Fibroblast of mammary gland (primary cell): Measurements from ENCODE around the gene CKMT2.
"Not testable (repeated sequence)": the region's sequence is repeated elsewhere in the genome, so short reads cannot be mapped to it uniquely, and the experiment has no call there.

Experiments used
- DNase-seq: peaks from one replicate; pipeline ENCODE4 v3.0.0-alpha.2; 2010; ENCODE audit warnings: low read depth
- H3K4me3 ChIP-seq: 2 replicates; pipeline ENCODE4 v1.5.1; 2011; ENCODE audit warnings: low read depth, mild to moderate bottlenecking, low read length, moderate library complexity; ENCODE audit not compliant: control insufficient read depth
- CTCF ChIP-seq: conservative IDR thresholded peaks from 2 replicates; pipeline ENCODE4 v1.5.1; 2011; ENCODE audit warnings: low read depth, low read length, inconsistent platforms; ENCODE audit not compliant: control insufficient read depth, insufficient read depth

Gene CKMT2

GRCh38 chr5:81253875-81254274 lies 20.8 kb downstream of the CKMT2 start:
- no peak overlapping the region for H3K4me3 ChIP-seq
- no peak for DNase-seq
- TF ChIP-seq CTCF: no peak

- no peak for TF ChIP-seq CTCF
- H3K4me3 ChIP-seq: no peak overlapping the region
These were observed 21.9 kb downstream of the CKMT2 start for GRCh38 chr5:81254886-81255559.

GRCh38 chr5:81256766-81257165 lies 23.6 kb downstream of the CKMT2 start:
- no peak for TF ChIP-seq CTCF
- DNase-seq: no peak
- no peak overlapping the region for H3K4me3 ChIP-seq

More at GRCh38 chr5:81254886-81255559, 21.9 kb downstream of the CKMT2 start:
- no peak for DNase-seq

- DNase-seq, H3K4me3 ChIP-seq: not testable (repeated sequence)
These were observed 29.7 kb downstream of the CKMT2 start for GRCh38 chr5:81262796-81263195.

GRCh38 chr5:81265101-81265500 lies 32.0 kb downstream of the CKMT2 start:
- DNase-seq: peak; percentile 68
- TF ChIP-seq CTCF: no peak

GRCh38 chr5:81268521-81269196 lies 35.5 kb downstream of the CKMT2 start:
- DNase-seq: peak; percentile 88
- H3K4me3 ChIP-seq: no peak overlapping the region
- TF ChIP-seq CTCF: no peak

More at GRCh38 chr5:81265101-81265500, 32.0 kb downstream of the CKMT2 start:
- H3K4me3 ChIP-seq: no peak overlapping the region

- DNase-seq: peak; percentile 33
- no peak for TF ChIP-seq CTCF
- H3K4me3 ChIP-seq: no peak overlapping the region
These were observed 36.8 kb downstream of the CKMT2 start for GRCh38 chr5:81269751-81270393.

GRCh38 chr5:81270394-81271027 lies 37.4 kb downstream of the CKMT2 start:
- H3K4me3 ChIP-seq, DNase-seq: not testable (repeated sequence)
